PC-9 (cell line): ENCODE results near the gene ZNF784.

Experiments used
- EZH2 ChIP-seq: fragments of 200-600 bp; sonication (generic); IDR thresholded peaks from 2 replicates; pipeline ENCODE4 v1.8.0; 2017; ENCODE audit warnings: antibody characterized with exemption, low read depth
- TF ChIP-seq, protein P1 (sequence below): fragments of 200-600 bp; sonication (generic); conservative IDR thresholded peaks from 2 replicates; pipeline ENCODE4 v1.6.1; 2017; ENCODE audit warnings: mixed run types, antibody characterized with exemption, mild to moderate bottlenecking, moderate library complexity

GRCh38 chr19:55644191-55644833 is 19.9 kb upstream of the ZNF784 start:
- TF ChIP-seq, protein P1, sequence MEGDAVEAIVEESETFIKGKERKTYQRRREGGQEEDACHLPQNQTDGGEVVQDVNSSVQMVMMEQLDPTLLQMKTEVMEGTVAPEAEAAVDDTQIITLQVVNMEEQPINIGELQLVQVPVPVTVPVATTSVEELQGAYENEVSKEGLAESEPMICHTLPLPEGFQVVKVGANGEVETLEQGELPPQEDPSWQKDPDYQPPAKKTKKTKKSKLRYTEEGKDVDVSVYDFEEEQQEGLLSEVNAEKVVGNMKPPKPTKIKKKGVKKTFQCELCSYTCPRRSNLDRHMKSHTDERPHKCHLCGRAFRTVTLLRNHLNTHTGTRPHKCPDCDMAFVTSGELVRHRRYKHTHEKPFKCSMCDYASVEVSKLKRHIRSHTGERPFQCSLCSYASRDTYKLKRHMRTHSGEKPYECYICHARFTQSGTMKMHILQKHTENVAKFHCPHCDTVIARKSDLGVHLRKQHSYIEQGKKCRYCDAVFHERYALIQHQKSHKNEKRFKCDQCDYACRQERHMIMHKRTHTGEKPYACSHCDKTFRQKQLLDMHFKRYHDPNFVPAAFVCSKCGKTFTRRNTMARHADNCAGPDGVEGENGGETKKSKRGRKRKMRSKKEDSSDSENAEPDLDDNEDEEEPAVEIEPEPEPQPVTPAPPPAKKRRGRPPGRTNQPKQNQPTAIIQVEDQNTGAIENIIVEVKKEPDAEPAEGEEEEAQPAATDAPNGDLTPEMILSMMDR: no peak
- no peak for TF ChIP-seq EZH2
